ENCODE results near the gene BZW2. TPM values are rescaled to one million over a fixed set of nuclear protein-coding genes. Genes with fewer than 3 reads are reported as not detected.

BZW2 gene
- total RNA-seq (2022; extraction: Qiagen RNA extraction; ENCODE audit: low read depth), result 89.5 to 105 TPM (median 94.5 TPM) in 5 replicates

GRCh38 chr7:16645593-16646471, at the start of gene BZW2, which contains the start of gene ANKMY2:
TSS of gene BZW2 (plus strand) at chr7:16646181. CDS start at chr7:16665444, 19,263 bp downstream.
TSS of gene ANKMY2 (minus strand) at chr7:16645754. CDS start at chr7:16645573, 181 bp downstream.

GRCh38 chr7:16753102-16753931, 107.3 kb downstream of the BZW2 start, which contains the start of gene TSPAN13:
TSS of gene TSPAN13 (plus strand) at chr7:16753755. CDS start at chr7:16753968, 213 bp downstream.

Other genes starting within 250 kb of the BZW2 start
- 0.27 to 1.3 TPM (median 0.67 TPM) in 5 replicates for gene CRPPA, start 224.6 kb upstream of the BZW2 start, total RNA-seq (2022; extraction: Qiagen RNA extraction; ENCODE audit: low read depth)
- not detected in 5 replicates for gene SOSTDC1, start 180.4 kb upstream of the BZW2 start, total RNA-seq (2022; extraction: Qiagen RNA extraction; ENCODE audit: low read depth)
- not detected in 5 replicates for gene LRRC72, start 119.4 kb upstream of the BZW2 start, total RNA-seq (2022; extraction: Qiagen RNA extraction; ENCODE audit: low read depth)
- gene ANKMY2, start 427 bp upstream of the BZW2 start, total RNA-seq (2022; extraction: Qiagen RNA extraction; ENCODE audit: low read depth), result 10.3 to 16.3 TPM (median 13.9 TPM) in 5 replicates
- gene TSPAN13, start 107.6 kb downstream of the BZW2 start, total RNA-seq (2022; extraction: Qiagen RNA extraction; ENCODE audit: low read depth), result 11.7 to 15.5 TPM (median 14.3 TPM) in 5 replicates
- gene AGR2, start 158.8 kb downstream of the BZW2 start, total RNA-seq (2022; extraction: Qiagen RNA extraction; ENCODE audit: low read depth), result 94.2 to 178 TPM (median 155 TPM) in 5 replicates
- gene AGR3, start 235.8 kb downstream of the BZW2 start, total RNA-seq (2022; extraction: Qiagen RNA extraction; ENCODE audit: low read depth), result not detected in 5 replicates

Measured in A549 treated with RU486 at 1 μM for 4 hours (cell line).